Measurements from ENCODE around the gene PPP3CA. TPM values are rescaled to one million over a fixed set of nuclear protein-coding genes. Genes with fewer than 3 reads are reported as not detected.

The PPP3CA gene
- total RNA-seq, 1 experiment from 2014 or later: 31.0 TPM

DNA sequence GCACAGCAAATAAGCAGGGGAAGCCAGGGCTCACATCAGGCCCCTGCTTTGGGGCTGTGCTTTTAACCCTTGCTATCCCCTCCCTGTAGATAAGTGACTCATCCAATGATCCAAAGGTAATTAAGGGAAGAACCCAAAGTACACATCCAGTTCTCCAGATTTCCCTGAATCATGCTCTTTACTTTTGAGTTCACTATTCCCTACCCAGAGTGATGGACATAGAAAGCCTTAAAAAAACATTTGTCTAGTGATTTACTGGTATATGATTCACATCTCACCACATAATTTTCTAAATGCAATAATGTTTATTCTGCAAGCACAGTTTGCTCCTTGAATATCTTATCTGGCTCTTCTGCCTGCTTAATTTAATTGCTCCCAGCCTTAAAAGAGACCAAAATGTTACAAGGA is 136.2 kb downstream of the PPP3CA start:
- DNase-seq (ENCODE audit: low read depth, low spot score) (no peak), ATAC-seq (peak; percentile 53)
- ChIA-PET CTCF (no interaction called here), POLR2A (no interaction called here)
- in situ Hi-C loops (cut with HindIII; ENCODE audit: low pct_unique_long_range_greater_than_20kb, low sequenced_read_pairs) (no loop called here), intact Hi-C loops (cut with micrococcal nuclease; ENCODE audit: unreplicated experiment) (no loop called here)
- TF ChIP-seq POLR2AphosphoS5 (IDR thresholded peaks at IDR 0.05; ENCODE audit: low read depth, low read length): no peak
- no peak for TF ChIP-seq TCF7L2 (IDR thresholded peaks at IDR 0.05; ENCODE audit: low read depth, low read length)
- TF ChIP-seq, protein P1, sequence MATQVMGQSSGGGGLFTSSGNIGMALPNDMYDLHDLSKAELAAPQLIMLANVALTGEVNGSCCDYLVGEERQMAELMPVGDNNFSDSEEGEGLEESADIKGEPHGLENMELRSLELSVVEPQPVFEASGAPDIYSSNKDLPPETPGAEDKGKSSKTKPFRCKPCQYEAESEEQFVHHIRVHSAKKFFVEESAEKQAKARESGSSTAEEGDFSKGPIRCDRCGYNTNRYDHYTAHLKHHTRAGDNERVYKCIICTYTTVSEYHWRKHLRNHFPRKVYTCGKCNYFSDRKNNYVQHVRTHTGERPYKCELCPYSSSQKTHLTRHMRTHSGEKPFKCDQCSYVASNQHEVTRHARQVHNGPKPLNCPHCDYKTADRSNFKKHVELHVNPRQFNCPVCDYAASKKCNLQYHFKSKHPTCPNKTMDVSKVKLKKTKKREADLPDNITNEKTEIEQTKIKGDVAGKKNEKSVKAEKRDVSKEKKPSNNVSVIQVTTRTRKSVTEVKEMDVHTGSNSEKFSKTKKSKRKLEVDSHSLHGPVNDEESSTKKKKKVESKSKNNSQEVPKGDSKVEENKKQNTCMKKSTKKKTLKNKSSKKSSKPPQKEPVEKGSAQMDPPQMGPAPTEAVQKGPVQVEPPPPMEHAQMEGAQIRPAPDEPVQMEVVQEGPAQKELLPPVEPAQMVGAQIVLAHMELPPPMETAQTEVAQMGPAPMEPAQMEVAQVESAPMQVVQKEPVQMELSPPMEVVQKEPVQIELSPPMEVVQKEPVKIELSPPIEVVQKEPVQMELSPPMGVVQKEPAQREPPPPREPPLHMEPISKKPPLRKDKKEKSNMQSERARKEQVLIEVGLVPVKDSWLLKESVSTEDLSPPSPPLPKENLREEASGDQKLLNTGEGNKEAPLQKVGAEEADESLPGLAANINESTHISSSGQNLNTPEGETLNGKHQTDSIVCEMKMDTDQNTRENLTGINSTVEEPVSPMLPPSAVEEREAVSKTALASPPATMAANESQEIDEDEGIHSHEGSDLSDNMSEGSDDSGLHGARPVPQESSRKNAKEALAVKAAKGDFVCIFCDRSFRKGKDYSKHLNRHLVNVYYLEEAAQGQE (IDR thresholded peaks at IDR 0.05; ENCODE audit: insufficient read depth in 1 of 2, low read depth in 2 of 2, low read length in 1 of 2): no peak
- Histone ChIP-seq H3K9me3 (ENCODE audit: control insufficient read depth, insufficient read depth, low read depth, low read length) (no peaks in the 10 kb centered on the region), H3K27me3 (ENCODE audit: control insufficient read depth, insufficient read depth, low read length) (no peaks in the 10 kb centered on the region), H3K4me3 (ENCODE audit: low read depth in 2 of 2, low read length in 2 of 2) (no peak overlapping the region), H3K4me1 (ENCODE audit: control insufficient read depth, insufficient read depth, low read length) (peaks cover 3% of the 10 kb centered on the region; the same call in 1 of the 2 replicates), H3K36me3 (ENCODE audit: control insufficient read depth, insufficient read depth, low read length) (no peaks in the 10 kb centered on the region), H3K27ac (ENCODE audit: low read length) (no peak overlapping the region)
- BruUV-seq (replicated peaks): no TSS peak

DNA sequence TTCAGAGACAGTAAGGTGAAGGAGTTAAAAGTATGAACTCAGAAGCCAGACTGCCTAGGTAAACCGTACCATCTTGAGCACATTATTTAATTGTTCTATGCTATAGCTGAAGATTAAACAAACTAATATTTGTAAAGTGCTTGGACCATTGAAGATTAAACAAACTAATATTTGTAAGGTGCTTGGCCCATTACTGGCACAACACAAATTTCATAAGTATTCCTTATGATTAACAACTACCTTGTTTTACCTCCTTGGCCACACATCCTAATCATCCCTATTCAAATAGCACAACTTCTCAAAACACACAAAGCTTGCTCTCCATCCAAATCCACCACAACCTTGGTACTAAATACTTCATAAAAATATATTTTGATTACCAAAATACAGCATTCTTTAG is 137.0 kb downstream of the PPP3CA start:
- Histone ChIP-seq H3K27ac (ENCODE audit: low read length) (no peak overlapping the region), H3K36me3 (ENCODE audit: control insufficient read depth, insufficient read depth, low read length) (no peaks in the 10 kb centered on the region), H3K9me3 (ENCODE audit: control insufficient read depth, insufficient read depth, low read depth, low read length) (no peaks in the 10 kb centered on the region), H3K4me3 (ENCODE audit: low read depth in 2 of 2, low read length in 2 of 2) (no peak overlapping the region), H3K4me1 (ENCODE audit: control insufficient read depth, insufficient read depth, low read length) (peaks cover 3% of the 10 kb centered on the region; the same call in 1 of the 2 replicates), H3K27me3 (ENCODE audit: control insufficient read depth, insufficient read depth, low read length) (no peaks in the 10 kb centered on the region)
- ATAC-seq (no peak), DNase-seq (ENCODE audit: low read depth, low spot score) (no peak)
- ChIA-PET POLR2A (no interaction called here), CTCF (no interaction called here)
- intact Hi-C loops (cut with micrococcal nuclease; ENCODE audit: unreplicated experiment): no loop called here
- no peak for TF ChIP-seq TCF7L2 (IDR thresholded peaks at IDR 0.05; ENCODE audit: low read depth, low read length)
- TF ChIP-seq, protein P1 (IDR thresholded peaks at IDR 0.05; ENCODE audit: insufficient read depth in 1 of 2, low read depth in 2 of 2, low read length in 1 of 2): no peak
- TF ChIP-seq, protein P2, sequence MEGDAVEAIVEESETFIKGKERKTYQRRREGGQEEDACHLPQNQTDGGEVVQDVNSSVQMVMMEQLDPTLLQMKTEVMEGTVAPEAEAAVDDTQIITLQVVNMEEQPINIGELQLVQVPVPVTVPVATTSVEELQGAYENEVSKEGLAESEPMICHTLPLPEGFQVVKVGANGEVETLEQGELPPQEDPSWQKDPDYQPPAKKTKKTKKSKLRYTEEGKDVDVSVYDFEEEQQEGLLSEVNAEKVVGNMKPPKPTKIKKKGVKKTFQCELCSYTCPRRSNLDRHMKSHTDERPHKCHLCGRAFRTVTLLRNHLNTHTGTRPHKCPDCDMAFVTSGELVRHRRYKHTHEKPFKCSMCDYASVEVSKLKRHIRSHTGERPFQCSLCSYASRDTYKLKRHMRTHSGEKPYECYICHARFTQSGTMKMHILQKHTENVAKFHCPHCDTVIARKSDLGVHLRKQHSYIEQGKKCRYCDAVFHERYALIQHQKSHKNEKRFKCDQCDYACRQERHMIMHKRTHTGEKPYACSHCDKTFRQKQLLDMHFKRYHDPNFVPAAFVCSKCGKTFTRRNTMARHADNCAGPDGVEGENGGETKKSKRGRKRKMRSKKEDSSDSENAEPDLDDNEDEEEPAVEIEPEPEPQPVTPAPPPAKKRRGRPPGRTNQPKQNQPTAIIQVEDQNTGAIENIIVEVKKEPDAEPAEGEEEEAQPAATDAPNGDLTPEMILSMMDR (IDR thresholded peaks at IDR 0.05): no peak
- no peak for TF ChIP-seq POLR2AphosphoS5 (IDR thresholded peaks at IDR 0.05; ENCODE audit: low read depth, low read length)
- no peak for TF ChIP-seq SIN3A (IDR thresholded peaks at IDR 0.05; ENCODE audit: borderline replicate concordance, insufficient read depth, low read depth, low read length)
- in situ Hi-C loops (cut with HindIII; ENCODE audit: low pct_unique_long_range_greater_than_20kb, low sequenced_read_pairs): no loop called here
- no TSS peak for BruUV-seq (replicated peaks)
